Measurements from ENCODE around the gene CD2BP2.
"Not testable (repeated sequence)": the region's sequence is repeated elsewhere in the genome, so short reads cannot be mapped to it uniquely, and the experiment has no call there.

DNA sequence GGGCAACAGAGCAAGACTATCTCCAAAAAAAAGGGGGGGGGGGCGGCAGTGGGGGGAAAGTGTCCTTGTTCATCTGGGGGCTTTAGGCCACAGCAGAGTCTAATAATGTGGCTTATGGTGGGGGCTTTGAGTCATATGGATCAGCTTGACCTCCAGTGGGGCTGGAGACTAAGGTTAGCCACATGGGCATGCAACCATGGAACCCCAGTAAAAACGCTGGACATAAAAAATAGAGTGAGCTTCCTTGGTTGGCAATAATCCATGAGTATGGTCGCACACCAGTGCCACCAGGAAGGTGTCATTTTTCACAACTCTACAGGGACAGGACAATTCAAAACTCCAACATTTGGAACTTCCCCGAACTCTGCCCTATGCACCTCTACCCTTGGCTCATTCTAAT is 44.2 kb downstream of the CD2BP2 start:
- TF ChIP-seq, protein P1, sequence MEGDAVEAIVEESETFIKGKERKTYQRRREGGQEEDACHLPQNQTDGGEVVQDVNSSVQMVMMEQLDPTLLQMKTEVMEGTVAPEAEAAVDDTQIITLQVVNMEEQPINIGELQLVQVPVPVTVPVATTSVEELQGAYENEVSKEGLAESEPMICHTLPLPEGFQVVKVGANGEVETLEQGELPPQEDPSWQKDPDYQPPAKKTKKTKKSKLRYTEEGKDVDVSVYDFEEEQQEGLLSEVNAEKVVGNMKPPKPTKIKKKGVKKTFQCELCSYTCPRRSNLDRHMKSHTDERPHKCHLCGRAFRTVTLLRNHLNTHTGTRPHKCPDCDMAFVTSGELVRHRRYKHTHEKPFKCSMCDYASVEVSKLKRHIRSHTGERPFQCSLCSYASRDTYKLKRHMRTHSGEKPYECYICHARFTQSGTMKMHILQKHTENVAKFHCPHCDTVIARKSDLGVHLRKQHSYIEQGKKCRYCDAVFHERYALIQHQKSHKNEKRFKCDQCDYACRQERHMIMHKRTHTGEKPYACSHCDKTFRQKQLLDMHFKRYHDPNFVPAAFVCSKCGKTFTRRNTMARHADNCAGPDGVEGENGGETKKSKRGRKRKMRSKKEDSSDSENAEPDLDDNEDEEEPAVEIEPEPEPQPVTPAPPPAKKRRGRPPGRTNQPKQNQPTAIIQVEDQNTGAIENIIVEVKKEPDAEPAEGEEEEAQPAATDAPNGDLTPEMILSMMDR (IDR thresholded peaks at IDR 0.05 in 2 of 3, conservative IDR thresholded peaks at IDR 0.05 in 1 of 3; ENCODE audit: insufficient read depth in 2 of 3, low read depth in 1 of 3, low read length in 3 of 3), result not testable (repeated sequence)
- TF ChIP-seq FOXP1 (CRISPR knock-in tag; IDR thresholded peaks at IDR 0.05), result not testable (repeated sequence)
